K562 (cell line): ENCODE data around the gene ZSWIM9. TPM values are rescaled to one million over a fixed set of nuclear protein-coding genes. Genes with fewer than 3 reads are reported as not detected.

Experiments
- ATAC-seq: fragments of 200-7000 bp; cut with Tn5 transposase; 3 replicates; pipeline ENCODE4 v1.9.1; 2020; ENCODE audit warnings: moderate library complexity
- BruUV-seq: library from RNA; stranded (reverse); fragments of 400-500 nt; replicated peaks from 2 replicates; lab custom pipeline; 2021; lab: Mats Ljungman, UMichigan
- CTCF ChIA-PET: fragments of 300-600 bp; formaldehyde crosslinking; extraction: SDS; loops from one replicate; lab custom pipeline; 2021; ENCODE audit warnings: low intra/inter-chr PET ratio; lab: Yijun Ruan, JAX
- POLR2A ChIA-PET: fragments of 300-600, 350-650 bp; sonication (Branson Sonifier 250); formaldehyde crosslinking; extraction: SDS; loops from one replicate; lab custom pipeline; 2021; ENCODE audit warnings: antibody characterized with exemption, inconsistent platforms; lab: Yijun Ruan, JAX
- DNase-seq, 4 experiments: peaks; one replicate each; pipeline versions ENCODE4 v3.0.0 to v3.0.0-alpha.2; 2011 to 2018; ENCODE audit warnings: low spot score in 3 of 4, mixed read lengths in 3 of 4; ENCODE audit errors: extremely low read depth in 1 of 4
- FAIRE-seq: peaks from 2 replicates; lab custom pipeline; 2011; peaks lifted over from hg19 to GRCh38; lab: Jason Lieb, UNC
- H2AFZ ChIP-seq: 2 replicates; pipeline ENCODE4 v1.6.0; 2011; ENCODE audit warnings: low read depth, low read length, control low read depth, inconsistent platforms
- H3K27ac ChIP-seq: fragments of 200-600 bp; 3 replicates; pipeline ENCODE4 v1.8.0; 2011; ENCODE audit warnings: low read depth, mild to moderate bottlenecking, control low read depth, inconsistent platforms, low read length, moderate library complexity, mixed read lengths; ENCODE audit errors: extremely low read depth
- H3K27me3 ChIP-seq, 2 experiments: fragments of 300-600 bp in 1 of 2; 2 replicates in 1 of 2; 3 replicates in 1 of 2; pipeline versions ENCODE4 v1.6.0 to v1.8.0; 2011; ENCODE audit warnings: inconsistent platforms in 2 of 2, low read length in 2 of 2, mild to moderate bottlenecking in 1 of 2, mixed read lengths in 1 of 2, moderate library complexity in 1 of 2; ENCODE audit not compliant: control insufficient read depth in 2 of 2, insufficient read depth in 2 of 2
- H3K36me3 ChIP-seq: fragments of 300-600 bp; 3 replicates; pipeline ENCODE4 v1.8.0; 2011; ENCODE audit warnings: mild to moderate bottlenecking, low read length, inconsistent platforms; ENCODE audit not compliant: control insufficient read depth, insufficient read depth
- H3K4me1 ChIP-seq, 2 experiments: fragments of 200-600 bp in 1 of 2; replicated peaks in 1 of 2; 2 replicates in 1 of 2; 3 replicates in 1 of 2; pipeline versions ENCODE4 v1.5.1 to v1.8.0; 2011; ENCODE audit warnings: inconsistent platforms in 2 of 2, low read length in 2 of 2, mild to moderate bottlenecking in 1 of 2, mixed read lengths in 1 of 2, moderate library complexity in 1 of 2; ENCODE audit not compliant: control insufficient read depth in 2 of 2, insufficient read depth in 2 of 2
- H3K4me2 ChIP-seq: 2 replicates; pipeline ENCODE4 v1.6.1; 2011; ENCODE audit warnings: low read length, control low read depth, inconsistent platforms, mixed read lengths; ENCODE audit not compliant: insufficient read depth
- H3K4me3 ChIP-seq: fragments of 200-600 bp; sonication (generic), shearing (Covaris generic); 2 replicates; pipeline ENCODE4 v1.5.1; 2016; ENCODE audit warnings: control low read depth, inconsistent platforms
- H3K79me2 ChIP-seq: fragments of 200-600 bp; 3 replicates; pipeline ENCODE4 v1.8.0; 2011; ENCODE audit warnings: low read length, inconsistent platforms; ENCODE audit not compliant: control insufficient read depth, insufficient read depth
- H3K9ac ChIP-seq, 2 experiments: 2 replicates each; pipeline versions ENCODE4 v1.6.0 to v1.6.1; 2011; ENCODE audit warnings: low read depth in 2 of 2, low read length in 2 of 2, control low read depth in 1 of 2, inconsistent platforms in 1 of 2, mild to moderate bottlenecking in 1 of 2, mixed read lengths in 1 of 2; ENCODE audit not compliant: insufficient read depth in 1 of 2
- H3K9me1 ChIP-seq: one replicate; pipeline ENCODE4 v1.6.0; 2011; ENCODE audit warnings: inconsistent platforms, mild to moderate bottlenecking, low read length, moderate library complexity; ENCODE audit not compliant: control insufficient read depth, insufficient read depth
- H3K9me3 ChIP-seq: replicated peaks from 2 replicates; pipeline ENCODE4 v1.5.1; 2011; ENCODE audit warnings: low read depth, low read length, inconsistent platforms; ENCODE audit not compliant: control insufficient read depth, insufficient read depth
- H4K20me1 ChIP-seq: replicated peaks from 2 replicates; pipeline ENCODE4 v1.6.1; 2011; ENCODE audit warnings: low read length, inconsistent platforms, mixed read lengths; ENCODE audit not compliant: control insufficient read depth, insufficient read depth
- MCM2 ChIP-seq: fragments of 450-650 bp; IDR thresholded peaks from 2 replicates; pipeline ENCODE4 v1.6.1; 2017; ENCODE audit warnings: low read depth, mild to moderate bottlenecking
- WGBS: fragments of 100-300 bp; shearing (Covaris generic); methylation state at CpG from one replicate; pipeline ENCODE4 v1.1.6; 2016; ENCODE audit warnings: low coverage, mixed read lengths; ENCODE audit not compliant: insufficient coverage; ENCODE audit errors: missing lambda C conversion rate; 5-methylcytosine and 5-hydroxymethylcytosine counted together
- in situ Hi-C: fragments of 300-500 bp; cut with MboI; formaldehyde crosslinking; loops from 4 replicates; pipeline ENCODE4 v1.15.0; 2018; ENCODE audit warnings: inconsistent platforms, mixed read lengths
- intact Hi-C: fragments of 100-400 bp; cut with micrococcal nuclease; formaldehyde crosslinking; loops from 2 replicates; pipeline ENCODE4 v1.14.2; 2022
- polyA plus RNA-seq, 8 experiments: library from polyadenylated mRNA; depleted of rRNA in 4 of 8; stranded (reverse) in 5 of 8; unstranded in 3 of 8; fragments of >200 nt; fragmentation: Nextera tagmentation in 2 of 8; fragmentation: Illumina TruSeq in 1 of 8; extraction: Ambion mirVana in 2 of 8; extraction: Trizol in 1 of 8; gene quantifications; 2 replicates each; pipeline versions ENCODE4 v1.2.1 to v1.2.3, GENCODE V29; 2011 to 2014; ENCODE audit warnings: inconsistent platforms in 1 of 8, missing spikeins in 1 of 8
- total RNA-seq, 7 experiments: library from RNA; depleted of rRNA in 6 of 7; stranded (reverse); fragments of >200 nt in 6 of 7; fragmentation: Illumina TruSeq in 2 of 7; extraction: Trizol in 2 of 7; gene quantifications; 2 replicates each; pipeline versions ENCODE4 v1.2.1 to v1.2.3, GENCODE V29; 2011 to 2021; ENCODE audit warnings: low replicate concordance in 1 of 7
- TF ChIP-seq, protein P1 (sequence below): sonication (generic); formaldehyde crosslinking; IDR thresholded peaks from 2 replicates; pipeline ENCODE4 v1.8.1; 2023; ENCODE audit warnings: mild to moderate bottlenecking, missing genetic modification reagents

The ZSWIM9 gene
- total and polyA plus RNA-seq, 9 of the 15 experiments (the other 6 are each of a cell fraction or from before 2014, with no cell fraction given) = 0.04 to 1.4 (median 0.34) TPM; not detected in 1

DNA sequence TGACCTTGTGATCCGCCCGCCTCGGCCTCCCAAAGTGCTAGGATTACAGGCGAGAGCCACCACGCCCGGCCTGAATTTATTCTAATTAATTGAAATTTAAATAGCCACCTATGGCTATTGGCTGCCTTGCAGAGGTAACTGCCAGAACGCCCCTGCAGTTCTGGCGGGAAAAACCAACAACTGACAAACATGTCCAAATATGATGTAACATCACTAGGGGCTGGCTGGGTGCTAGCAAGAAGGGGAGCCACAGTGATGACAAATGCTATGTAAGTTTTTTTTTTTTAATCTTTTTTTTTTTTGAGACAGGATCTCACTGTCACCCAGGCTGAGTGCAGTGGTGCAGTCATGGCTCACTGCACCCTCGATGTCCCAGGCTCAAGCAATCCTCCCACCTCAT is 12.9 kb downstream of the ZSWIM9 start:
- CTCF ChIA-PET = no interaction called here

More for the DNA sequence above, 12.9 kb downstream of the ZSWIM9 start:
- H3K27me3 ChIP-seq = no peaks in the 10 kb centered on the region
- 0 out of 2 replicates have a peak, but pooled peaks cover 2% of the 10 kb centered on the region for H4K20me1 ChIP-seq
- no peaks in the 10 kb centered on the region for H3K79me2 ChIP-seq
- H3K36me3 ChIP-seq = no peaks in the 10 kb centered on the region
- H3K27ac ChIP-seq = no peak overlapping the region
- WGBS = 84% methylated on average over 6 of the region's 9 CpGs
- no peak overlapping the region for H3K9ac ChIP-seq
- no peak overlapping the region for H3K4me2 ChIP-seq
- no peak overlapping the region for H2AFZ ChIP-seq
- no peak overlapping the region for H3K4me3 ChIP-seq
- TF ChIP-seq, protein P1, sequence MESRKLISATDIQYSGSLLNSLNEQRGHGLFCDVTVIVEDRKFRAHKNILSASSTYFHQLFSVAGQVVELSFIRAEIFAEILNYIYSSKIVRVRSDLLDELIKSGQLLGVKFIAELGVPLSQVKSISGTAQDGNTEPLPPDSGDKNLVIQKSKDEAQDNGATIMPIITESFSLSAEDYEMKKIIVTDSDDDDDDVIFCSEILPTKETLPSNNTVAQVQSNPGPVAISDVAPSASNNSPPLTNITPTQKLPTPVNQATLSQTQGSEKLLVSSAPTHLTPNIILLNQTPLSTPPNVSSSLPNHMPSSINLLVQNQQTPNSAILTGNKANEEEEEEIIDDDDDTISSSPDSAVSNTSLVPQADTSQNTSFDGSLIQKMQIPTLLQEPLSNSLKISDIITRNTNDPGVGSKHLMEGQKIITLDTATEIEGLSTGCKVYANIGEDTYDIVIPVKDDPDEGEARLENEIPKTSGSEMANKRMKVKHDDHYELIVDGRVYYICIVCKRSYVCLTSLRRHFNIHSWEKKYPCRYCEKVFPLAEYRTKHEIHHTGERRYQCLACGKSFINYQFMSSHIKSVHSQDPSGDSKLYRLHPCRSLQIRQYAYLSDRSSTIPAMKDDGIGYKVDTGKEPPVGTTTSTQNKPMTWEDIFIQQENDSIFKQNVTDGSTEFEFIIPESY (CRISPR knock-in tag) = 0 out of 2 replicates have a peak, but pooled peaks have one; percentile 38
- TF ChIP-seq MCM2 = no peak
- no peaks in the 10 kb centered on the region for H3K9me1 ChIP-seq
- in situ Hi-C loops (no loop called here), intact Hi-C loops (no loop called here)
- TSS peak; percentile 28 for BruUV-seq
- FAIRE-seq (no peak), DNase-seq (no peak), ATAC-seq (no peak)
- H3K4me1 ChIP-seq = peaks cover 8 to 11% of the 10 kb centered on the region in 2 experiments; a peak in 3 of 5 replicates
- POLR2A ChIA-PET = no interaction called here
- no peaks in the 10 kb centered on the region; the same call in 1 of the 2 replicates for H3K9me3 ChIP-seq
